Endothelial cell of umbilical vein (primary cell): Measurements from ENCODE around the gene DENND5A. TPM values are rescaled to one million over a fixed set of nuclear protein-coding genes. Genes with fewer than 3 reads are reported as not detected.

ENCODE experiments used
- BruUV-seq: library from RNA; stranded (reverse); fragments of 400-500 nt; replicated peaks from 2 replicates; lab custom pipeline; 2021; lab: Mats Ljungman, UMichigan
- CTCF ChIA-PET: fragments of 300-600, 350-600 bp; sonication (Branson Sonifier 250); formaldehyde crosslinking; loops from one replicate; lab custom pipeline; 2021; ENCODE audit warnings: antibody characterized with exemption, inconsistent platforms; lab: Charles Lee
- POLR2A ChIA-PET: fragments of 300-600, 350-600 bp; sonication (Branson Sonifier 250); formaldehyde crosslinking; loops from one replicate; lab custom pipeline; 2021; ENCODE audit warnings: antibody characterized with exemption, inconsistent platforms; lab: Charles Lee
- DNase-seq: peaks from one replicate; pipeline ENCODE4 v3.0.0-alpha.2; 2011; ENCODE audit warnings: low read depth, low spot score
- FAIRE-seq: peaks from 2 replicates; lab custom pipeline; 2011; peaks lifted over from hg19 to GRCh38; lab: Jason Lieb, UNC
- H2AFZ ChIP-seq: 2 replicates; pipeline ENCODE4 v1.6.0; 2012; ENCODE audit warnings: low read depth, low read length, control low read depth, inconsistent platforms
- H3K27ac ChIP-seq: 2 replicates; pipeline ENCODE4 v1.5.1; 2011; ENCODE audit warnings: low read depth, mild to moderate bottlenecking, control low read depth, low read length, moderate library complexity; ENCODE audit not compliant: insufficient read depth
- H3K27me3 ChIP-seq, 2 experiments: 2 replicates each; pipeline versions ENCODE4 v1.6.0 to v1.6.1; 2011; ENCODE audit warnings: low read length in 2 of 2, mixed read lengths in 1 of 2; ENCODE audit not compliant: control insufficient read depth in 2 of 2, insufficient read depth in 2 of 2
- H3K36me3 ChIP-seq, 2 experiments: 2 replicates in 1 of 2; 3 replicates in 1 of 2; pipeline ENCODE4 v1.5.1; 2011; ENCODE audit warnings: low read length in 2 of 2, mild to moderate bottlenecking in 1 of 2, moderate library complexity in 1 of 2; ENCODE audit not compliant: control insufficient read depth in 2 of 2, insufficient read depth in 2 of 2; ENCODE audit errors: extremely low read depth in 1 of 2
- H3K4me1 ChIP-seq: 3 replicates; pipeline ENCODE4 v1.5.1; 2011; ENCODE audit warnings: mild to moderate bottlenecking, low read length; ENCODE audit not compliant: control insufficient read depth, insufficient read depth; ENCODE audit errors: extremely low read depth
- H3K4me2 ChIP-seq: 2 replicates; pipeline ENCODE4 v1.6.1; 2011; ENCODE audit warnings: low read length, control low read depth, mixed read lengths; ENCODE audit not compliant: insufficient read depth
- H3K4me3 ChIP-seq, 3 experiments: fragments of 200-600 bp in 1 of 3; sonication (generic), shearing (Covaris generic) in 1 of 3; replicated peaks in 1 of 3; 2 replicates each; pipeline ENCODE4 v1.5.1; 2011 to 2016; ENCODE audit warnings: control low read depth in 3 of 3, low read length in 3 of 3, mild to moderate bottlenecking in 2 of 3, inconsistent platforms in 1 of 3, low read depth in 1 of 3, moderate library complexity in 1 of 3; ENCODE audit not compliant: insufficient read depth in 1 of 3
- H3K79me2 ChIP-seq: 2 replicates; pipeline ENCODE4 v1.6.0; 2012; ENCODE audit warnings: low read length, inconsistent platforms; ENCODE audit not compliant: control insufficient read depth, insufficient read depth
- H3K9ac ChIP-seq: replicated peaks from 2 replicates; pipeline ENCODE3; 2011; ENCODE audit warnings: low read length, control low read depth; ENCODE audit not compliant: insufficient read depth; ENCODE audit errors: extremely low read depth
- H3K9me1 ChIP-seq: replicated peaks from 3 replicates; pipeline ENCODE4 v1.6.0; 2011; ENCODE audit warnings: mild to moderate bottlenecking, low read length; ENCODE audit not compliant: control insufficient read depth, insufficient read depth; ENCODE audit errors: extremely low read depth
- H3K9me3 ChIP-seq: replicated peaks from 2 replicates; pipeline ENCODE4 v1.5.1; 2012; ENCODE audit warnings: low read length, inconsistent platforms; ENCODE audit not compliant: control insufficient read depth, insufficient read depth
- H4K20me1 ChIP-seq: replicated peaks from 2 replicates; pipeline ENCODE3; 2011; ENCODE audit warnings: mild to moderate bottlenecking, low read length; ENCODE audit not compliant: control insufficient read depth, insufficient read depth; ENCODE audit errors: extremely low read depth
- CTCF ChIP-seq, 2 donors: IDR thresholded peaks; 1 replicate in 1 of 2; 2 replicates in 1 of 2; pipeline ENCODE4 v1.5.1; 2011; ENCODE audit warnings: low read length in 2 of 2, mild to moderate bottlenecking in 2 of 2, moderate library complexity in 2 of 2, control low read depth in 1 of 2, inconsistent platforms in 1 of 2, low read depth in 1 of 2; ENCODE audit not compliant: insufficient read depth in 1 of 2; ENCODE audit errors: extremely low read depth in 1 of 2
- EZH2 ChIP-seq: IDR thresholded peaks from 2 replicates; pipeline ENCODE4 v1.6.1; 2012; ENCODE audit warnings: borderline replicate concordance, low read depth, mild to moderate bottlenecking, moderate library complexity, low read length, inconsistent platforms; ENCODE audit not compliant: severe bottlenecking
- FOS ChIP-seq: IDR thresholded peaks from 2 replicates; pipeline ENCODE4 v1.6.1; 2011; ENCODE audit warnings: mild to moderate bottlenecking, low read length, moderate library complexity, borderline replicate concordance; ENCODE audit not compliant: insufficient read depth
- GATA2 ChIP-seq: IDR thresholded peaks from 2 replicates; pipeline ENCODE4 v1.7.0; 2011; ENCODE audit warnings: low read depth, mild to moderate bottlenecking, moderate library complexity, mixed read lengths, low read length; ENCODE audit not compliant: insufficient read length, insufficient read depth
- JUN ChIP-seq: IDR thresholded peaks from 2 replicates; pipeline ENCODE4 v1.6.1; 2011; ENCODE audit warnings: borderline replicate concordance, low read depth; ENCODE audit not compliant: insufficient read length, insufficient read depth
- MAX ChIP-seq: IDR thresholded peaks from 2 replicates; pipeline ENCODE4 v1.6.1; 2011; ENCODE audit not compliant: insufficient read depth, insufficient read length
- MYC ChIP-seq: IDR thresholded peaks from one replicate; pipeline ENCODE4 v1.6.1; 2011; ENCODE audit warnings: mild to moderate bottlenecking, low read depth, low read length
- POLR2A ChIP-seq: IDR thresholded peaks from 2 replicates; pipeline ENCODE4 v1.6.1; 2012; ENCODE audit warnings: low read depth, mild to moderate bottlenecking, control low read depth, low read length
- POLR2AphosphoS5 ChIP-seq: IDR thresholded peaks from 2 replicates; pipeline ENCODE4 v1.6.1; 2012; ENCODE audit warnings: low read depth, mild to moderate bottlenecking, control low read depth, low read length, moderate library complexity; ENCODE audit not compliant: insufficient read depth
- dilution Hi-C: fragments of 300-500 bp; cut with MboI; formaldehyde crosslinking; loops from one replicate; pipeline ENCODE4 v1.15.0; 2019; ENCODE audit warnings: low sequenced_read_pairs; ENCODE audit not compliant: extremely low pct_ligation_motif_present
- intact Hi-C: fragments of 100-400 bp; cut with micrococcal nuclease; formaldehyde crosslinking; loops from one replicate; pipeline ENCODE4 v1.10.0; 2022
- polyA plus RNA-seq, 4 experiments: library from polyadenylated mRNA; depleted of rRNA in 3 of 4; stranded (reverse) in 3 of 4; unstranded in 1 of 4; fragments of >200 nt; gene quantifications; 2 replicates each; pipeline versions ENCODE4 v1.2.1 to v1.2.3, GENCODE V29; 2011 to 2012; ENCODE audit warnings: missing spikeins in 1 of 4
- total RNA-seq: library from RNA; stranded (reverse); gene quantifications from 2 replicates; pipeline ENCODE4 v1.2.3, GENCODE V29; 2021

The DENND5A gene
- total and polyA plus RNA-seq, 2 donors (not counting 3 experiments of a cell fraction or from before 2014, with no cell fraction given) = 116 to 220 TPM

DNA sequence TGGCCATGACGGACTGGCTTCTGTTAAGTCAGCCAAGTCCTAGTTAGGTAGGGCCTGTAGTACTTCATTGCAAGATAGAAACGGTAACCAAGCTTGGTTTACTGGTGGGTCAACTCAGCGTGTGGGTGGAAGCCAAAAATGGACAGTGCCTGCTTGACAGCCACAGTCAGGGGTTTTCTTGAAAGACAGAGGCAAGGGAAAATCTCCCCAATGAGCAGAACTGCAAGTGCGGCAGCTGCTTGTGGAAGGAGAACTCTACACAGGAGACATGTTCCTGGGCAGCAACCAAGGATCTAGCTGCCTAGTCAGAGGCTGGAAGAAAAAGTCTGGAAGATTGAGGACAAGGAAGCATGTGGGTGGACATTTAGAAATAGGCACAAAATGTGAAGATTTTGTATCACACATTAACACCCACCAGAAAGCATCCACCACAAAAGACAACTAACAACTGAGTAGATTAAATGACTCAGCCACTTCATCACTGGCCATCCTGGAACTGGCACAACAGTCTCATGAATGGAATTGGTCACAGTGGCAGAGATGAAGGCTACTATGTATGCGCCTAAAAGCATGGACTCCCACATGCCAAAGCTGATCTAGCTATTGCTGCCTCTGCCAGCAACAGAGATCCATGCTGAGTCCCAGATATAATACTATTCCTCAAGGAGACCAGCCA is 132.8 kb downstream of the DENND5A start:
- ChIA-PET POLR2A (no interaction called here), CTCF (interaction anchor here (1.6 to 3.3 kb wide), 2 partner anchors 18 to 117 kb away, joined by 4 to 17 read pairs; no protein-coding TSS in a partner anchor)
- Histone ChIP-seq H3K4me1 (peaks cover under 1% of the 10 kb centered on the region), H3K79me2 (no peaks in the 10 kb centered on the region), H4K20me1 (no peaks in the 10 kb centered on the region), H2AFZ (no peak overlapping the region), H3K4me2 (no peak overlapping the region), H3K36me3 (peaks cover 2 to 3% of the 10 kb centered on the region in 2 experiments), H3K27me3 (no peaks in the 10 kb centered on the region), H3K27ac (no peak overlapping the region), H3K9me3 (no peaks in the 10 kb centered on the region), H3K4me3 (no peak overlapping the region), H3K9ac (no peak overlapping the region), H3K9me1 (no peaks in the 10 kb centered on the region)
- intact Hi-C loops = no loop called here
- no TSS peak for BruUV-seq
- TF ChIP-seq POLR2A (no peak), MYC (no peak), MAX (no peak), CTCF (IDR thresholded peaks at IDR 0.05; ENCODE audit: extremely low read depth in 1 of 2, insufficient read depth in 1 of 2, low read depth in 1 of 2, low read length in 2 of 2) (no peak), POLR2AphosphoS5 (no peak), FOS (no peak), EZH2 (no peak), JUN (no peak), GATA2 (no peak)
- no peak for DNase-seq
- dilution Hi-C loops = no loop called here
- FAIRE-seq = no peak
